Mucosa of descending colon (tissue), 3 donors: ENCODE data around the gene LIF. TPM values are rescaled to one million over a fixed set of nuclear protein-coding genes. Genes with fewer than 3 reads are reported as not detected.
"Not testable (repeated sequence)": the region's sequence is repeated elsewhere in the genome, so short reads cannot be mapped to it uniquely, and the experiment has no call there.

ENCODE experiments used
- ATAC-seq: fragments of 200-7000 bp; cut with Tn5 transposase; one replicate; pipeline ENCODE4 v1.9.1; 2020; ENCODE audit warnings: mild to moderate bottlenecking, moderate library complexity
- DNase-seq, 3 donors: peaks; one replicate each; pipeline ENCODE4 v3.0.0-alpha.2; 2020
- H3K36me3 ChIP-seq: fragments of 200-600 bp; one replicate; pipeline ENCODE4 v1.8.0; 2021; ENCODE audit warnings: low read depth, mild to moderate bottlenecking
- H3K4me1 ChIP-seq: fragments of 200-600 bp; one replicate; pipeline ENCODE4 v1.8.0; 2021; ENCODE audit warnings: low read depth, mild to moderate bottlenecking
- H3K4me3 ChIP-seq: fragments of 200-600 bp; one replicate; pipeline ENCODE4 v1.8.0; 2021; ENCODE audit warnings: mild to moderate bottlenecking
- H3K9me3 ChIP-seq: fragments of 200-600 bp; one replicate; pipeline ENCODE4 v1.8.0; 2021; ENCODE audit warnings: mild to moderate bottlenecking
- intact Hi-C, 2 donors: fragments of 100-400 bp; cut with DNase I in 1 of 2; cut with micrococcal nuclease in 1 of 2; formaldehyde crosslinking; loops; one replicate each; pipeline versions ENCODE4 v1.11.0 to v1.11.1; 2022; cut with DNase I, micrococcal nuclease
- total RNA-seq, 3 donors: library from RNA; stranded (reverse); fragmentation: NEBNext Ultra II Directional in 2 of 3; extraction: Animal tissue kit (Norgen Biotek cat#: 25700) in 2 of 3; gene quantifications; one replicate each; pipeline versions ENCODE4 v1.2.1 to v1.2.4, GENCODE V29; 2021 to 2023
- TF ChIP-seq, protein P1 (sequence below): fragments of 200-600 bp; IDR thresholded peaks from one replicate; pipeline ENCODE4 v1.8.0; 2022; ENCODE audit warnings: antibody characterized with exemption, mild to moderate bottlenecking
- donor health status: DM: no; HTN: no; CAD: no; lungs with moderate emphysema.
- donor health status: DM: no; HTN: no; CAD: no.
- donor health status: DM: no; HTN: yes; CAD: no.

LIF gene
- total RNA-seq, 3 donors from 2014 or later = 9.1 to 10.0 (median 9.9) TPM

DNA sequence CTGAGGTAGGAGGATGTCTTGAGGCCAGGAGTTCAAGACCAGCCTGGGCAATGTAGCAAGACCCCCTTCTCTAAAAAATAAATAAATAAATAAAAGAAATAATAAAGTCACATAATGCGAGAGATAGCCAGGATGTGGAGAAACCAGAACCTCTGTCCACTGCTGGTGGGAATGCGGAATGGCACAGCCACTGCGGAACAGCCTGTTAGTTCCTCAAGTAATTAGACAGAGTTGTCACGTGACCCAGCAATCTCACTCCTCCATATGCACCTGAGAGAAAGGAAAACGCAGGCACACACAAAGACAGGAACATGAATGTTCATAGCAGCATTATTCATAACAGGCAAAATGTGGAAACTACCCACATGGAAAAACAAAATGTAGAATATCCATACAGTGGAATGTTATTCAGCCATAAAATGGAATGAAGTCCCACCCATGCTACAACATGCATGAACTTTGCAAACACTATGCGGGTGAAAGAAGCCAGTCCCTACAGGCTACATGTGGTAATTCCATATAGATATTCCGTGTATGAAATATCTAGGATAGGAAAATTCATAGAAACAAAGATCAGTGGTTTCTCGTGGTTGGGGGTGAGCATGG lies 27.4 kb downstream of the LIF start:
- DNase-seq = peak in 1 of 3 donors; percentile 22
- Histone ChIP-seq H3K4me3 (no peak overlapping the region), H3K4me1 (no peaks in the 10 kb centered on the region), H3K9me3 (no peaks in the 10 kb centered on the region), H3K36me3 (no peaks in the 10 kb centered on the region)
- intact Hi-C loops = no loop called here
- TF ChIP-seq, protein P1, sequence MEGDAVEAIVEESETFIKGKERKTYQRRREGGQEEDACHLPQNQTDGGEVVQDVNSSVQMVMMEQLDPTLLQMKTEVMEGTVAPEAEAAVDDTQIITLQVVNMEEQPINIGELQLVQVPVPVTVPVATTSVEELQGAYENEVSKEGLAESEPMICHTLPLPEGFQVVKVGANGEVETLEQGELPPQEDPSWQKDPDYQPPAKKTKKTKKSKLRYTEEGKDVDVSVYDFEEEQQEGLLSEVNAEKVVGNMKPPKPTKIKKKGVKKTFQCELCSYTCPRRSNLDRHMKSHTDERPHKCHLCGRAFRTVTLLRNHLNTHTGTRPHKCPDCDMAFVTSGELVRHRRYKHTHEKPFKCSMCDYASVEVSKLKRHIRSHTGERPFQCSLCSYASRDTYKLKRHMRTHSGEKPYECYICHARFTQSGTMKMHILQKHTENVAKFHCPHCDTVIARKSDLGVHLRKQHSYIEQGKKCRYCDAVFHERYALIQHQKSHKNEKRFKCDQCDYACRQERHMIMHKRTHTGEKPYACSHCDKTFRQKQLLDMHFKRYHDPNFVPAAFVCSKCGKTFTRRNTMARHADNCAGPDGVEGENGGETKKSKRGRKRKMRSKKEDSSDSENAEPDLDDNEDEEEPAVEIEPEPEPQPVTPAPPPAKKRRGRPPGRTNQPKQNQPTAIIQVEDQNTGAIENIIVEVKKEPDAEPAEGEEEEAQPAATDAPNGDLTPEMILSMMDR = no peak
- no peak for ATAC-seq

DNA sequence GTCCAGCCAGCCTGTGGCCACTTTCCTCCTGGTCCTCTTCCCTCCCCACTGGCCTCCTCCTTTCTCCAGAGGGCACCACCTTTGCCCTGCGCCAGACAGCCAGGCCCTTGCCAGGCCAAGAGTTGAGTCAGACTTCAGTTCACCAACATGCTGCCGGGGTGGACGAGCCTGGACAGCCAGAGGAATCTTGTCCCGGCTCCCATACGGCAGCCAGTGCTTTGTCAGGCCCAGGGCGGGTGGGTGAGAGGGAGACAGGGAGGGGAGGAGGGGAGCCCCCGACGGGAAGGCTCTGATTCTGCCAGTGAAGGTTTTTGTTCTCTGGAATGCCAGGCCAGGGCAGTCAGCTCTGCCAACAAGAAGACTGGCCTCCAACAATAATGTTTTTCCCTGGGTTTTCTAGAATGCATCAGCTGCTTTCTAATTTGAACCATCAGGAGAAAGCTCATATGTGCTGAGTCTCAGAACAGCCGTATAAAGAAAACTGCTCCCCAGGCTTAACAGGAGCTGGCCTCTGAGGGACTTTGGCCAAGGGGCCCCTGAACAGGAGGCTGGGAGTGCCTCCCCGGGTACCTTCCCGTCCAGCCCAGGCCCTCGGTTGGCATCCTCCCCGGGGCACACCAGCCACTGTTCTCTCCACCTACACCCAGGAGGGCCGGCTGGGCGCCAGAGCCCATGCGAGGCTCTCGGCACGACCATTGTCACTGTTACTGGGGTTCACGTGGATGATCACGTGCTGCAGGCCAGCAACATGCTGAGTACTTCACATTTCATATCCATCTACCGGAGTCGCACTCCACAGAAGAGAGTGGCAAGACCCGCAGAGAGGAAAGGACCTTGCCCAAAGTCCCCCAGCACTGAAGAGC lies 28.6 kb downstream of the LIF start:
- H3K4me3 ChIP-seq = no peak overlapping the region
- no peaks in the 10 kb centered on the region for H3K4me1 ChIP-seq
- peak in 1 of 3 donors; percentile 46 for DNase-seq
- intact Hi-C loops = no loop called here
- H3K9me3 ChIP-seq = no peaks in the 10 kb centered on the region
- H3K36me3 ChIP-seq = no peaks in the 10 kb centered on the region
- TF ChIP-seq, protein P1 = no peak
- no peak for ATAC-seq

DNA sequence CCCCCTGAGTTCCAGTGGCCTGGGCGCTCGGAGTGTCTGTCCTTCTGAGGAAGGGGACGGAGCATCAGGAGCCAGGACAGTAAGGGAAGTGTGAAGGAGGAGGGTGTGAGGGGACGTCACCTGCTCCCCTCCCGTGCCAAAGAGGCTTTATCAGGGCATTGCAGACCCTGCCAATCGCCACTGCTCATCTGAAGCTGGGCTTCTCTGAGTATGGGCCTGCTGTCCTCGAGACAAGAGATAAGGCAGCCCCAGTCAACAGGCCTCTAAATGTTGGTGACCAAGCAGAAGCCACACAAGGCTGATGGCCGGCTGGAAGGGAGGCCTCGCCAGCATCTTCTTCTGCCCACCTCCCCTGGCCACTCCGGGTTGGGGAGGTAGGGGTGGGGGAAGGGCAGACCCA lies 29.8 kb downstream of the LIF start:
- DNase-seq (peak in 2 of 3 donors; percentile 20 to 42), ATAC-seq (no peak)
- no peaks in the 10 kb centered on the region for H3K36me3 ChIP-seq
- H3K4me3 ChIP-seq = no peak overlapping the region
- TF ChIP-seq, protein P1 = no peak
- H3K4me1 ChIP-seq = no peaks in the 10 kb centered on the region
- intact Hi-C loops = no loop called here
- H3K9me3 ChIP-seq = no peaks in the 10 kb centered on the region

DNA sequence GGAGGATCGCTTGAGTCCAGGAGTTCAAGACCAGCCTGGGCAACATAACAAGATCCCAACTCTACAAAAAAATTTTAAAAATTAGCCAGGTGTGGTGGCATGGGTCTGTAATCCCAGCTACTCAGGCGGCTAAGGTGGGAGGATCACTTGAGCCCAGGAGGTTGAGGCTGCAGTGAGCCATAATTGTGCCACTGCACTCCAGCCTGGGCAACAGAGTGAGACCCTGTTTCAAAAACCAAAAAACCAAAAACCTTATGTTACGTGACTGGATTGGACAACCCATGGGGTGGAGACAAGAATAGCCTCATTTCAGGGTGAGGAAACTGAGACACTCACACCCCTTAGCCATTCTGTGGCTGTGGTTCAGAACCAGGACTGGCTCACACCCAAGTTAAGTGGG lies 30.3 kb downstream of the LIF start:
- H3K36me3 ChIP-seq, H3K4me1 ChIP-seq, H3K9me3 ChIP-seq, intact Hi-C loops, ATAC-seq, H3K4me3 ChIP-seq: not testable (repeated sequence)
- peak in 1 of 3 donors; percentile 4 for DNase-seq

DNA sequence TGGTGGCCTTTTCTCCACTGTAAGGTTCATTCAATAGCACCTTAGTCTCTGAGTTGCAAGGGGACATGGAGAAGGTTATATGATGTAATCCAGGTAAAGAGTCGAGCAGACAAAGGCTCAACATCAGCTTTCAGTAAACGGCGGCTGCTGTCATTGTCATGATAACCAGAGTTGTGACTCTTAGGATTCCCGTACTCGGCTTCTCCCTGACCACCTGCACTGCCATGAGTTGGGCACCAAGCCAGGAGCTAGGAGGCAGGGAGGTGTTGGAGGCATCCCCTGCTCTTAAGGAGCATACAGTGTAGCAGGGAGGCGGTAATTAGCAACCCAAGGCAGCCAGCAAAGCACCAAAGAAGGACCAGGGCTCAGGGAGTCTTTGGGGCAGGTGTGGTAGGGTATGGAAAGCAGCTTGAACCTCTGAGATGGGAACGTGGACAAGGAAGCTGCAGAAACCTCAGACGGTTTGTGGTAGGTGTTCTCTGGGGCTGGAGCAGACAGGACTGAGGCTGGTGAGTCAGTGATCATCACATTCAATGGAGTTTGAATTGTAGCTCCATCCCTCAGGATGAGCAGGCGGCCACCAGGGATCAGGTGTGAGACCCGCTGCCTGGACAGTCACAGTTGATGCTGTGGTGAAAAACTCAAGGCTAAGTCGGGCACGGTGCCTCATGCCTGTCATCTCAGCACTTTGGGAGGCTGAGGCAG lies 31.7 kb downstream of the LIF start:
- intact Hi-C loops = no loop called here
- Histone ChIP-seq H3K4me3 (no peak overlapping the region), H3K4me1 (no peaks in the 10 kb centered on the region), H3K36me3 (no peaks in the 10 kb centered on the region), H3K9me3 (no peaks in the 10 kb centered on the region)
- DNase-seq = no peak
- TF ChIP-seq, protein P1 = no peak
- ATAC-seq = no peak

DNA sequence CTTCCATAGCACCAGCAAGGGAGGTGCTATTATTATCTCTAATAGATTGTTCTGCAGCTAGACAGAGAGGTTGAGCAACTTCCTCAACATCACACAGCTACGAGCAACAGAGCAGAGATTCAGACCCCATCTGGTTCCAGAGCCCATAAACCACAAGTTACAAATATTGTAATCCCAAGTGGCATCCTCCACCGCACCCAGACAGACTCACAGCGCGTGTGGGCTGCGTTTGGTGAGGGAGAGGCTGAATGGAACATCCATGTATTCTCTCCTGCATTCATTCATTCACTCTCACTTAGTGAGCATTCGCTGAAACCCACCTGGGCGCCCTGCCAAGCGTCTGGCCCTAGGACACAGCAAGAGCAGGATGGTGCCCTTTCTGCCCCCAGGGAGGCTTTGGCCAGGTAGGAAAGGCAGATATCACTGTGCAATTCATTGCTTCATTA lies 33.5 kb downstream of the LIF start:
- Histone ChIP-seq H3K4me3 (no peak overlapping the region), H3K4me1 (no peaks in the 10 kb centered on the region), H3K9me3 (no peaks in the 10 kb centered on the region), H3K36me3 (no peaks in the 10 kb centered on the region)
- peak; percentile 15 for ATAC-seq
- TF ChIP-seq, protein P1 = no peak
- intact Hi-C loops = no loop called here
- no peak for DNase-seq
